Body of pancreas (tissue), 4 donors: Measurements from ENCODE around the gene PREX1.

Experiments used
- POLR2A ChIP-seq, 3 donors: fragments of 450-650 bp; IDR thresholded peaks; one replicate each; pipeline ENCODE4 v1.6.1; 2016; ENCODE audit warnings: antibody characterized with exemption in 3 of 3, mild to moderate bottlenecking in 2 of 3
- TF ChIP-seq, protein P1 (sequence below), 7 experiments: fragments of 450-650 bp in 4 of 7; fragments of 200-600 bp in 3 of 7; sonication (generic) in 3 of 7; IDR thresholded peaks; one replicate each; pipeline ENCODE4 v1.5.1; 2016 to 2019; ENCODE audit warnings: antibody characterized with exemption in 7 of 7

DNA sequence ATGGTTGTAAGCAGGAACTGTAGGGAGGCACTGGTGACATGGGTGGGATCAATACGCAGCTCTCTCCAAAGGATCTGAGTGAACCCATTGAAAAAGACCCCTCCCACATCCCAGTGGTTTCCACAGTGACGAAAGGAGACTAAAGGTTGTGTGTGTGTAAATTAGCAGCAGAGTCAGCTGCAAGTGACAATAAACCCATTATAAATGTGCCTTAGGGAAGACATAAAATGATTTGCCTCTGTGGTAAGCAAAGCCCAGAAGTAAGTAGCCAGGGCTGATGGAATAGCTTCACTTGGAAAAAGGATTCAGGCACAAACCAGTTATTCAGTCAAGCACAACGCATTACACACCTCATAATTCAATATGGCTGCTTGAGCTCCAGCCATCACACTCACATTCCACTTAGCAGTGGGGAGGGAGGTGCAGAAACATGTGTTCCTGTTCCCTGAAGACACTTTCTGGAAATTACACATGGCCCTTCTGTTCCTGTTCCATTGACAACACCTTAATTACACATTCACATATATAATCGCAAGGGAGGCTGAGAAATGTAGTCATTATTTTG lies 231.4 kb downstream of the PREX1 start:
- TF ChIP-seq, protein P1, sequence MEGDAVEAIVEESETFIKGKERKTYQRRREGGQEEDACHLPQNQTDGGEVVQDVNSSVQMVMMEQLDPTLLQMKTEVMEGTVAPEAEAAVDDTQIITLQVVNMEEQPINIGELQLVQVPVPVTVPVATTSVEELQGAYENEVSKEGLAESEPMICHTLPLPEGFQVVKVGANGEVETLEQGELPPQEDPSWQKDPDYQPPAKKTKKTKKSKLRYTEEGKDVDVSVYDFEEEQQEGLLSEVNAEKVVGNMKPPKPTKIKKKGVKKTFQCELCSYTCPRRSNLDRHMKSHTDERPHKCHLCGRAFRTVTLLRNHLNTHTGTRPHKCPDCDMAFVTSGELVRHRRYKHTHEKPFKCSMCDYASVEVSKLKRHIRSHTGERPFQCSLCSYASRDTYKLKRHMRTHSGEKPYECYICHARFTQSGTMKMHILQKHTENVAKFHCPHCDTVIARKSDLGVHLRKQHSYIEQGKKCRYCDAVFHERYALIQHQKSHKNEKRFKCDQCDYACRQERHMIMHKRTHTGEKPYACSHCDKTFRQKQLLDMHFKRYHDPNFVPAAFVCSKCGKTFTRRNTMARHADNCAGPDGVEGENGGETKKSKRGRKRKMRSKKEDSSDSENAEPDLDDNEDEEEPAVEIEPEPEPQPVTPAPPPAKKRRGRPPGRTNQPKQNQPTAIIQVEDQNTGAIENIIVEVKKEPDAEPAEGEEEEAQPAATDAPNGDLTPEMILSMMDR (IDR thresholded peaks at IDR 0.05) = no peak
- no peak for TF ChIP-seq POLR2A (IDR thresholded peaks at IDR 0.05)
